Endothelial cell of umbilical vein (primary cell): ENCODE measurements around the gene SLC39A9. TPM values are rescaled to one million over a fixed set of nuclear protein-coding genes. Genes with fewer than 3 reads are reported as not detected.

Experiments
- BruUV-seq: library from RNA; stranded (reverse); fragments of 400-500 nt; replicated peaks from 2 replicates; lab custom pipeline; 2021; lab: Mats Ljungman, UMichigan
- CTCF ChIA-PET: fragments of 300-600, 350-600 bp; sonication (Branson Sonifier 250); formaldehyde crosslinking; loops from one replicate; lab custom pipeline; 2021; ENCODE audit warnings: antibody characterized with exemption, inconsistent platforms; lab: Charles Lee
- POLR2A ChIA-PET: fragments of 300-600, 350-600 bp; sonication (Branson Sonifier 250); formaldehyde crosslinking; loops from one replicate; lab custom pipeline; 2021; ENCODE audit warnings: antibody characterized with exemption, inconsistent platforms; lab: Charles Lee
- DNase-seq: peaks from one replicate; pipeline ENCODE4 v3.0.0-alpha.2; 2011; ENCODE audit warnings: low read depth, low spot score
- FAIRE-seq: peaks from 2 replicates; lab custom pipeline; 2011; peaks lifted over from hg19 to GRCh38; lab: Jason Lieb, UNC
- H2AFZ ChIP-seq: 2 replicates; pipeline ENCODE4 v1.6.0; 2012; ENCODE audit warnings: low read depth, low read length, control low read depth, inconsistent platforms
- H3K27ac ChIP-seq: 2 replicates; pipeline ENCODE4 v1.5.1; 2011; ENCODE audit warnings: low read depth, mild to moderate bottlenecking, control low read depth, low read length, moderate library complexity; ENCODE audit not compliant: insufficient read depth
- H3K27me3 ChIP-seq, 2 experiments: 2 replicates each; pipeline versions ENCODE4 v1.6.0 to v1.6.1; 2011; ENCODE audit warnings: low read length in 2 of 2, mixed read lengths in 1 of 2; ENCODE audit not compliant: control insufficient read depth in 2 of 2, insufficient read depth in 2 of 2
- H3K36me3 ChIP-seq, 2 experiments: 2 replicates in 1 of 2; 3 replicates in 1 of 2; pipeline ENCODE4 v1.5.1; 2011; ENCODE audit warnings: low read length in 2 of 2, mild to moderate bottlenecking in 1 of 2, moderate library complexity in 1 of 2; ENCODE audit not compliant: control insufficient read depth in 2 of 2, insufficient read depth in 2 of 2; ENCODE audit errors: extremely low read depth in 1 of 2
- H3K4me1 ChIP-seq: 3 replicates; pipeline ENCODE4 v1.5.1; 2011; ENCODE audit warnings: mild to moderate bottlenecking, low read length; ENCODE audit not compliant: control insufficient read depth, insufficient read depth; ENCODE audit errors: extremely low read depth
- H3K4me2 ChIP-seq: 2 replicates; pipeline ENCODE4 v1.6.1; 2011; ENCODE audit warnings: low read length, control low read depth, mixed read lengths; ENCODE audit not compliant: insufficient read depth
- H3K4me3 ChIP-seq, 3 experiments: fragments of 200-600 bp in 1 of 3; sonication (generic), shearing (Covaris generic) in 1 of 3; replicated peaks in 1 of 3; 2 replicates each; pipeline ENCODE4 v1.5.1; 2011 to 2016; ENCODE audit warnings: control low read depth in 3 of 3, low read length in 3 of 3, mild to moderate bottlenecking in 2 of 3, inconsistent platforms in 1 of 3, low read depth in 1 of 3, moderate library complexity in 1 of 3; ENCODE audit not compliant: insufficient read depth in 1 of 3
- H3K79me2 ChIP-seq: 2 replicates; pipeline ENCODE4 v1.6.0; 2012; ENCODE audit warnings: low read length, inconsistent platforms; ENCODE audit not compliant: control insufficient read depth, insufficient read depth
- H3K9ac ChIP-seq: replicated peaks from 2 replicates; pipeline ENCODE3; 2011; ENCODE audit warnings: low read length, control low read depth; ENCODE audit not compliant: insufficient read depth; ENCODE audit errors: extremely low read depth
- H3K9me1 ChIP-seq: replicated peaks from 3 replicates; pipeline ENCODE4 v1.6.0; 2011; ENCODE audit warnings: mild to moderate bottlenecking, low read length; ENCODE audit not compliant: control insufficient read depth, insufficient read depth; ENCODE audit errors: extremely low read depth
- H3K9me3 ChIP-seq: replicated peaks from 2 replicates; pipeline ENCODE4 v1.5.1; 2012; ENCODE audit warnings: low read length, inconsistent platforms; ENCODE audit not compliant: control insufficient read depth, insufficient read depth
- H4K20me1 ChIP-seq: replicated peaks from 2 replicates; pipeline ENCODE3; 2011; ENCODE audit warnings: mild to moderate bottlenecking, low read length; ENCODE audit not compliant: control insufficient read depth, insufficient read depth; ENCODE audit errors: extremely low read depth
- CTCF ChIP-seq, 2 donors: IDR thresholded peaks; 1 replicate in 1 of 2; 2 replicates in 1 of 2; pipeline ENCODE4 v1.5.1; 2011; ENCODE audit warnings: low read length in 2 of 2, mild to moderate bottlenecking in 2 of 2, moderate library complexity in 2 of 2, control low read depth in 1 of 2, inconsistent platforms in 1 of 2, low read depth in 1 of 2; ENCODE audit not compliant: insufficient read depth in 1 of 2; ENCODE audit errors: extremely low read depth in 1 of 2
- EZH2 ChIP-seq: IDR thresholded peaks from 2 replicates; pipeline ENCODE4 v1.6.1; 2012; ENCODE audit warnings: borderline replicate concordance, low read depth, mild to moderate bottlenecking, moderate library complexity, low read length, inconsistent platforms; ENCODE audit not compliant: severe bottlenecking
- FOS ChIP-seq: IDR thresholded peaks from 2 replicates; pipeline ENCODE4 v1.6.1; 2011; ENCODE audit warnings: mild to moderate bottlenecking, low read length, moderate library complexity, borderline replicate concordance; ENCODE audit not compliant: insufficient read depth
- GATA2 ChIP-seq: IDR thresholded peaks from 2 replicates; pipeline ENCODE4 v1.7.0; 2011; ENCODE audit warnings: low read depth, mild to moderate bottlenecking, moderate library complexity, mixed read lengths, low read length; ENCODE audit not compliant: insufficient read length, insufficient read depth
- JUN ChIP-seq: IDR thresholded peaks from 2 replicates; pipeline ENCODE4 v1.6.1; 2011; ENCODE audit warnings: borderline replicate concordance, low read depth; ENCODE audit not compliant: insufficient read length, insufficient read depth
- MYC ChIP-seq: IDR thresholded peaks from one replicate; pipeline ENCODE4 v1.6.1; 2011; ENCODE audit warnings: mild to moderate bottlenecking, low read depth, low read length
- POLR2A ChIP-seq: IDR thresholded peaks from 2 replicates; pipeline ENCODE4 v1.6.1; 2012; ENCODE audit warnings: low read depth, mild to moderate bottlenecking, control low read depth, low read length
- POLR2AphosphoS5 ChIP-seq: IDR thresholded peaks from 2 replicates; pipeline ENCODE4 v1.6.1; 2012; ENCODE audit warnings: low read depth, mild to moderate bottlenecking, control low read depth, low read length, moderate library complexity; ENCODE audit not compliant: insufficient read depth
- dilution Hi-C: fragments of 300-500 bp; cut with MboI; formaldehyde crosslinking; loops from one replicate; pipeline ENCODE4 v1.15.0; 2019; ENCODE audit warnings: low sequenced_read_pairs; ENCODE audit not compliant: extremely low pct_ligation_motif_present
- intact Hi-C: fragments of 100-400 bp; cut with micrococcal nuclease; formaldehyde crosslinking; loops from one replicate; pipeline ENCODE4 v1.10.0; 2022
- polyA plus RNA-seq, 4 experiments: library from polyadenylated mRNA; depleted of rRNA in 3 of 4; stranded (reverse) in 3 of 4; unstranded in 1 of 4; fragments of >200 nt; gene quantifications; 2 replicates each; pipeline versions ENCODE4 v1.2.1 to v1.2.3, GENCODE V29; 2011 to 2012; ENCODE audit warnings: missing spikeins in 1 of 4
- total RNA-seq: library from RNA; stranded (reverse); gene quantifications from 2 replicates; pipeline ENCODE4 v1.2.3, GENCODE V29; 2021
- TF ChIP-seq, protein P1 (sequence below): IDR thresholded peaks from 2 replicates; pipeline ENCODE4 v1.6.1; 2011; ENCODE audit not compliant: insufficient read depth, insufficient read length

SLC39A9 gene
- total and polyA plus RNA-seq, 2 donors (not counting 3 experiments of a cell fraction or from before 2014, with no cell fraction given), result 39.8 to 55.2 TPM

DNA sequence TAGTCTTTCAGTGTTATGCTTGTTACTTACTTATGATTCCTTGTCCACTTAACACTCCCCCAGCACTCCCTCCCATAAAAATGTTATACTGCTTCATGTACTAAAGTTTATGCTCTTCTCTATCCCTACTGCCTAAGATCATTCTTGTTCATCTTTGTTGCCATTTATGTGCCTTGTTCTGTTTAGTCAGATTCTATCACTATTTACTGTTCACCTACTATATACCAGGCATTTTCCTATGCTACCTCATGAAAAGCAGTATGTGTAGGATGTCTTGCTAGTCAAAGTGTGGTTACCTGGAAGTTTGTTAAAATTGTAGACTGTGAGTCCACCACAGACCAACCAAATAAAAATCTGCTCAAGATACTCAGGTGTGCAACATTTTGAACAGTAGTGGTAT lies 24.3 kb upstream of the SLC39A9 start:
- no peak overlapping the region for H3K4me3 ChIP-seq
- H4K20me1 ChIP-seq, result no peaks in the 10 kb centered on the region
- no peaks in the 10 kb centered on the region for H3K9me3 ChIP-seq
- FAIRE-seq, result no peak
- H2AFZ ChIP-seq, result no peak overlapping the region
- H3K36me3 ChIP-seq, result peaks cover 3 to 8% of the 10 kb centered on the region in 2 experiments
- dilution Hi-C loops, result no loop called here
- intact Hi-C loops, result no loop called here
- H3K9me1 ChIP-seq, result no peaks in the 10 kb centered on the region
- H3K27ac ChIP-seq, result no peak overlapping the region
- no peaks in the 10 kb centered on the region for H3K79me2 ChIP-seq
- no peak overlapping the region for H3K9ac ChIP-seq
- DNase-seq, result no peak
- no peak overlapping the region for H3K4me2 ChIP-seq
- TF ChIP-seq POLR2A (no peak), FOS (no peak), GATA2 (no peak), JUN (no peak), MYC (no peak), EZH2 (no peak), POLR2AphosphoS5 (no peak), CTCF (IDR thresholded peaks at IDR 0.05; ENCODE audit: extremely low read depth in 1 of 2, insufficient read depth in 1 of 2, low read depth in 1 of 2, low read length in 2 of 2) (no peak)
- TF ChIP-seq, protein P1, sequence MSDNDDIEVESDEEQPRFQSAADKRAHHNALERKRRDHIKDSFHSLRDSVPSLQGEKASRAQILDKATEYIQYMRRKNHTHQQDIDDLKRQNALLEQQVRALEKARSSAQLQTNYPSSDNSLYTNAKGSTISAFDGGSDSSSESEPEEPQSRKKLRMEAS, result no peak
- POLR2A ChIA-PET, result no interaction called here
- H3K4me1 ChIP-seq, result no peaks in the 10 kb centered on the region
- no peaks in the 10 kb centered on the region for H3K27me3 ChIP-seq
- no TSS peak for BruUV-seq
- CTCF ChIA-PET, result interaction anchor here (1.1 kb wide), 1 partner anchor 8 kb away, joined by 3 read pairs; no protein-coding TSS in a partner anchor
